Right ventricle myocardium inferior (tissue), 1 donor: ENCODE results near the gene PDSS2. TPM values are rescaled to one million over a fixed set of nuclear protein-coding genes. Genes with fewer than 3 reads are reported as not detected.
A peak's percentile ranks its signal among the peaks of the same experiment; 100 is the strongest.

Source experiments
- ATAC-seq: fragments of 200-7000 bp; cut with Tn5 transposase; one replicate; pipeline ENCODE4 v1.9.1; 2020; ENCODE audit warnings: mild to moderate bottlenecking, moderate library complexity
- DNase-seq: peaks from one replicate; pipeline ENCODE4 v3.0.0; 2021; ENCODE audit errors: missing footprints
- intact Hi-C: fragments of 100-400 bp; cut with DNase I; formaldehyde crosslinking; loops from one replicate; pipeline ENCODE4 v1.11.0; 2022
- total RNA-seq: library from RNA; stranded (reverse); fragmentation: NEBNext Ultra II Directional; extraction: Animal tissue kit (Norgen Biotek cat#: 25700); gene quantifications from one replicate; pipeline ENCODE4 v1.2.1, GENCODE V29; 2021
- donor health status: DM: no; HTN: yes; CAD: no; lungs with severe emphysema.

PDSS2 gene
- total RNA-seq, 1 donor from 2014 or later: 15.6 TPM

DNA sequence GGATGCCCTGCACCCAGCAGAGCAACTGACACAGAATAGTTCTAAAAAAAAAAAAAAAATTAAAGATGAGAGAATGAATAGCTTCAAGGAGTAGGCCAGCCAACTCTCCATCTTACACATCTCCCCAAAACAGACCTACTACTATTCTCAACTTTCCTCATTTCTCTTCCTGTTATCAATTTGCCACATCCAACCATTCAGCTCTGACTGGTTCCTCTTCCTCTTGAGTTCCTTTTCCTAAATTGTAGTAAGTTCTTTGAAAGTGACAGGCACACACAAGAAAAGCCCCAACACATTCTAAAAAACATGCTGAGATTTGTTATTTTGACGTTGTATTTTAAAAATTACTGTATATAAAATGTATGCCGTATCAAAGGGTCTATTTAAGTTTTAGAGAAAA, 117.2 kb downstream of the PDSS2 start:
- DNase-seq (no peak), ATAC-seq (no peak)
- intact Hi-C loops: no loop called here

DNA sequence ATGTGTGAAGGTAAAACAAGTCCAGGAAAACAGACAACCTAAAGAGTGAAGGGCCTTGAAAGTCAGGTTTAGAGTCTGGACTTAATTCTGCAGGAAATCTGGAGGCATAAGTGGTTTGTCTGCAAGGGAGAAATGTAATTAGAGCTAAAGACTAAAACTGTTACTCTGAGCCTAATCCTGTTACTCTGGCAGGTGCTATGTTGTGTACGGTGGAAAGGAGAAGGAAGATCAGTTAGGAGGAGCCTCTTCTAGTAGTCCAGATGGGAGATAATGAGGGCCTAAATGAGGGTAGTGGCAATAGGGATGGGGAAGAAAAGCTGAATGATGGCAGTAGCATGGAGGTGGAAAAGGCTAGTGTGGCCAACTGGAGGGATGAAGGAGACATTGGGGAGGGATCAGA, 118.5 kb downstream of the PDSS2 start:
- DNase-seq: no peak
- no peak for ATAC-seq
- intact Hi-C loops: no loop called here

DNA sequence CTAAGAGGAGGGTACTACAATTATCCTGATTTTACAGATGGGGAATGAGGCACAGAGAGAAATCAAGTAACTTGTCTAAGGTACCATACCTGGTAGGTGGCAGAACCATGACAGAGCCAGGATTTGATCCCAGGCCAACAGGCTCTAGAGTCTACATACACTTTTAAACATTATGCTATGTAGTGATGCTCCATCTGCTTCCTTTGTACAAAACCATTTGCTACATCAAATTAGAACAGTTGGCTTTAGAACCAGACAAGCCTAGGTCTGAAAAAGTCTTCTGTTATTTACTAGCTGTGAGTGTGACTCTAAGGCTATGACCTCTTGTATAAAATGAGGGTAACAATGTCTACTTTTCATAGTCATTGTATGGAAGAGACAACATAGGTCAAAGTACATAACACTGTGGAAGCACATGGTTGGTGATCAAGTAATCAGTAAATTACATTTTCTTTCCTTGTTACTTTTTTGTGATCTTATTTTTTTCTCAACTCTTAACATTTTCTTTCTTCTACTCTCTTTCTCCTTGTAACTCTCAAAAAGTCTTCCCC, 122.1 kb downstream of the PDSS2 start:
- DNase-seq: no peak
- intact Hi-C loops: no loop called here
- ATAC-seq: no peak

DNA sequence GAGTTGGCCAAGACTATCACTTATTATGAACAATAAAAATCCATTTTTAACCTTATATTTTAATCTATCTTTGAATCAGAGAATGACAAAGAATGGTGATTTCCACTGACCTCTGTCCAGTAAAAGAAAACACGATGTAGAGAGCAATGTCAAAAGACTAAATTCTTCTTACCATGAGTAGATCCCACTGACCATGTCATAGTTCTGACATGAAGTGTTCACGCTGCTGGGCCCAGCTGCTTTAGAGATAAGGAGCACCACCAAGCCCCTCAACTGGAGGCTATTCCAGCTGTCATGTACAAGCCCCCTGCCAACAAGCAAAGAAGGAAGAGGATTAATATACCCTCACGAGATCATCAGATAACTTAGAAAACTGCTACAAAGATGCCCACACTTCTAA, 125.3 kb downstream of the PDSS2 start:
- no peak for DNase-seq
- no peak for ATAC-seq
- intact Hi-C loops: no loop called here

DNA sequence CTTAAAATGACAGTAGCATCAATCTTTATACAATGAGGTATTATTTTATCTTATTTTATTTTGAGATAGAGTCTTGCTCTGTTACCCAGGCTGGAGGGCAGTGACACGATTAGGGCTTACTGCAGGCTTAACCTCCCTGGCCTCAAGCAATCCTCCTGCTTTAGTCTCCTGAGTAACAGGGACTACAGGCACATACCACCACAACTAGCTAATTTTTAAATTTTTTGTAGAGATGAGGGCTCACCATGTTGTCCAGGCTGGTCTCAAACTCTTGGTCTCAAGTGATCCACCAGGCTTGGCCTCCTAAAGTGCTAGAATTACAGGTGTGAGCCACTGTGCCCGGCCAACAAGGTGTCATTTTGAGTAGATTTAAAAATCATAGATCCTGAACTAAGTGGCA, 125.9 kb downstream of the PDSS2 start:
- ATAC-seq: no peak
- intact Hi-C loops: no loop called here
- DNase-seq: no peak

DNA sequence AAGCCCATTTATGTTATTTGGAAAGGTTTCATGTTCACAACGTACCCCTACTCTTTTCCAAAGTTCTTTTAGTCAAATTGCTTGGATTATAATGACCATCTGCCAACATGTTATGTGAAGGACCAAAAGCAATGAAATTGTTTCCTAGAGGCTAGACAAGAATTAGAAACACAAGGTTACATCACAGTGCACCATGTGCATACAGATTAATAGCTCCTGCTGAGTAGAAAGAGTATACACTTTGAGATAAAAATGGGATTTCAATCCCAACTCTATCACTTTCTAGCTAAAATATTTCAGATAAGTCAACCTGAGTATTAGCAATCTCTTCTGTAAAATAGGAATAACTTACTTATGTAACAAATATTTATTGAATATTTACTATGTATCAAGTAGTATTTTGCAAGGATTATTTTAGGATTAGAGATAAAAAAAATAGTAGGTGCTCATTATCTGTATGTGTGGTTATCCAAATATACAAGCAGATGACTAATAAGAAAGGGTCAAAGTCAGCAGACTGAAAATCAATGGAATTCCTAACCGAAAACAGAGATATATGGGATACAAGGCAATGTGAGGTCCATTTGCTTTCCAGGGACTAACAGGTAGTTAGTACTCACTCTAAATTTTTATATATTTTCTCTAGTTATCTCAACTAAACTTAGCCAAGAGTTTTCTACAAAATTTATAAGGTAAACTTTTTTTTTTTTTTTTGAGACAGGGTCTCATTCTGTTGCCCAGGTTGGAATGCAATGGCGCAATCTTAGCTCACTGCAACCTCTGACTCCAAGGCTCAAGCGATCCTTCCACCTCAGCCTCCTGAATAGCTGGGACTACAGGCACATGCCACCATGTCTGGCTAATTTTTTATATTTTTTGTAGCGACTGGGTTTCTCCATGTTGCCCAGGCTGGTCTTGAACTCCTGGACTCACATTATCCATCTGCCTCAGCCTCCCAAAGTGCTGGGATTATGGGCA, 127.7 kb downstream of the PDSS2 start:
- DNase-seq: no peak
- no peak for ATAC-seq
- intact Hi-C loops: no loop called here

DNA sequence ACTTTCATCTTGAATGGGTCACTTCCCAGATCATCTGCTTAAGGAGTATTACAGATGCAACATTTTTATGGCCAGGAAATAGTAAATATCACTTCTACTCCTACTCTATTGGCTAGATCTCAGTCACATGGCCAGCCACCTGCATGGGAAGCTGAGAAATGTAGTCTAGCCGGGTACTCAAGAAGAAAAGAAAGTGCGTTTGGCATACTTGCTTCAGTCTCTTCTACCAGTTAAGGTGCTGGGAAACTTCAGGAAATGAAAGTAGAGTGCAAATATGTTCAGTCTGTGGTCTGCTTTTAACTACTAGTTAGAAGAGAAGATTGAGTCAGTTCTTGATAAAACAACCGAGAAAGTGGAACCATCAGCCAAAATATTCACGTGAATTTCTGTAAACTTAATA, 129.2 kb downstream of the PDSS2 start:
- no peak for DNase-seq
- intact Hi-C loops: no loop called here
- no peak for ATAC-seq

DNA sequence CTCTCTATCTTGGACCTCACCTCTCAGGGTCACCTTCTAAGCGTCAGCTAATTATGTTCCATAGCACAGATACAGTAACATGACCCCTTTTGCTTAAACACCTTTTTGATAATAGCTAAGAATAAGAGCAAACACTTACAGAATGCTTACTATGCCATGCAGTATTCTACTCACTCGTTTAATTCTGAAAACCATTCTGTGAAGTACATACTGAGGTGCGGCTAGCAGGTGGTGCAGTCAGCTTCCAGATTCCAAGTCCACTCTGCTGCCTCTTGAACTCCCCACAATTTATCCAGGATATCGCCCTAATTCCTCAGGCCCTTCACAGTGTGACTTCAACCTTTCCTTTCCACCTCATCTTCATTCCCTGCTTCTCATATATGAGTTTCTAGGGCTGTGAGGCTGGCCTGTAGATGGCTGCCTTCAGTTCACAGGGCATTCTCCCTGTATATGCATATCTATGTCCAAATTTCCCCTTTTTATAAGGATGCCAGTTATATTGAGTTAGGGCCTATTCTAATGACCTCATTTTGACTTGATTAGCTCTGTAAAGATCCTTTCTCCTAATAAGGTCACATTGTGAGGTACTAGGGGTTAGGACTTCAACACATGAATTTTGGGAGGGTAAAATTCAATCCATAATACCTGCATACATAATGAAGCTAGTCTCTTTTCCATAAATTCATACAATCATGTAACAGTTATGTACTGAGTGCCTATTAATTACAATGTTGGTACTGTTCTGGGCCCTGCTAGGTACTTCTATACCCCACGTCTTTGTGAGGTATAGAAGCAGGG, 130.1 kb downstream of the PDSS2 start:
- intact Hi-C loops: loop anchor here (10.0 kb wide), 1 partner anchor 516 kb away; no protein-coding TSS in a partner anchor
- ATAC-seq (no peak), DNase-seq (no peak)

DNA sequence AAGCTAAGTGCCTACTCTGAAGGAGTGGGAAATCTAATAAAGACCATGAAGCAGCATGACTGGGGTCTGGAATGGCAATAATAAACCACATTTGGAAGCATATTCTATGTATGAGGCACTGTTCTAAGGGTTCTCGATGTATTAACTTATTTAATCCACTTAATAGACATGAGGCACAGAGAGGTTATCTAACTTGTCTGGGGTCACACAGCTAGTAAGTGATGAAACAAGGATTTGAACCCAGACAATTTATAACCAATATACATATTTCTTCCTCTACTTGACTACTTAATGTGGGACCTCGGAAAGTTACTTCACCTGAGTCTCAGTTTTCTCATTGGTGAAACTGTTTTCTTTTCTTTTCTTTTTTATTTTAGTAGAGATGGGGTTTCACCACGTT, 131.3 kb downstream of the PDSS2 start:
- intact Hi-C loops: loop anchor here (10.0 kb wide), 1 partner anchor 517 kb away; no protein-coding TSS in a partner anchor

DNA sequence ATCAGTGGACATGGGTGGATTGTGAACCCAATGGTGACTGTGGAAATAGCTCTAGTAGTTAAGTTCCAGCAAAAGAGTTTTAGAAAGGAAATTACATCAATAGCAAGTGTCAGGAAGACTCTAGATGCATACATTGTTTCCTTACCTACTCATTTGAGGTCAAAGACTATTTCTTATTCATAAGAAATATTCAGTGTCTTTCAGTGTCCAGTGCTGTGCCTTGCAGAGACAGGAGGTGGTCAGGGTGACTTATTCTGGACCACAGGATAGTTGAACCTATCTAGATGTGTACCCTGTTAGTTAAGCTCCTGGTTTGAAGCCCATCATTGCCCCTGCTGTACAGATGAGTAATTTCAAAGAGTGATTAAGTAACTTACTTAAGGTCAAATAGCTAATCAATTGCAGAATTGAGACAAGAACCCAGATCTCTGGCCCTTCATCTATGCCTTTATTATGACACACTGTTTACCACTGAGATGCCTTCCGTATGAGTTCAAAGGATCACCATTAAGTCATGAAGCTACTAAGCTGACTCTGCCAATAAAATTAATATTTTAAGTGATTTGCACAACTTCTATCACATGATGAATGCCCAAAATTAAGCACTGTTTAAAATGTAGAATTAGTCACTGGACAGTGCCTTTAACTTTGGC, 136.1 kb downstream of the PDSS2 start:
- no peak for DNase-seq
- intact Hi-C loops: loop anchor here (5.0 to 10.0 kb wide), 2 partner anchors 379 to 522 kb away; no protein-coding TSS in a partner anchor
- ATAC-seq: no peak

More for the DNA sequence above, 131.3 kb downstream of the PDSS2 start:
- ATAC-seq (no peak), DNase-seq (no peak)

DNA sequence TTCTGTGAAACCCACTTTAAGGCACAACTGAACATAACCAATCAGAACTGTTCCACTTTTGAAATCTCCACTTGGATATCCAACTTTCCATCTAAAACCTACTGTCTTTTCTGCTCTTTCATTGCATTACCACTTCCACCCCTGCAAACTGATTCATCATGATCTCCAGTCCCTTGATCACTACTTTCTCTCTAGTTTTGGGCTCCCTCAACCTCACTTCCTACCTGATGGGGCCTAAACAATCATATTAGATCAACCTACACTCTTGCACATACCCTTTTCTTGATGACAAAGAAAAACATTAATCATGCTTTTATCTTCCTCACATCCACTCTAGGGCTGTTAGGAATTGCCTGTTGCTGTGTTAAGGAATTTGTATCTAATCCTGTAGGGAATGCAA, 137.6 kb downstream of the PDSS2 start:
- intact Hi-C loops: loop anchor here (5.0 to 10.0 kb wide), 2 partner anchors 381 to 523 kb away; no protein-coding TSS in a partner anchor
- no peak for ATAC-seq
- DNase-seq: no peak

DNA sequence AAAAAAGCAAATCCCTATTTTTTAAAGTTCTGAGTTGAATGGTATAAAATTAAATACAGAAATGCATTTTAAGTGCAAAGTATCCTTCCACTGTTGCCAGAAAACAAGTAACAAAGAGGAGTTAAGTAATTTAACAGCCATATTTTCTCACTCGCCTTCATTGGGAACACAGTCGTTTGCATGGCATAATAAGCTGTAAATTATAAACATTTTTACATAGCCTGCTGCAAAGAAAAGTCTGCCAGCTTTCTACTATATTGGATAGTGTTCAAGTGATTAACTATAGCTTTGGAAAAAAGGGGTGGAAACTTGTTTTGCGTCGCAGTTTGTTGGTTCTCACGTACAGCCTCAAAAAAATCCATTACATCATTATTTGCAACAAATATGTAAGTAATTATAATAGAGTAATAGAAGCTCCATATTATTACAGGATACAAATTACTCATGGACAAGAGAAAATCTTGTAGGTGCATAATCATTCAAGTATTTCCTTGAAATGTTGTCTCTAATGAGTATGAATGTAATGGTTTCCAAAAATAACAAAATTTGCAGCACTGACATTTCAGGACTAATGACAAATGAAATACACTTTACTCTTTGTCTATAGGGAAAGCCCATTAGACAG, 139.3 kb downstream of the PDSS2 start:
- intact Hi-C loops: loop anchor here (5.0 to 10.0 kb wide), 3 partner anchors 355 to 525 kb away; no protein-coding TSS in a partner anchor
- ATAC-seq (no peak), DNase-seq (no peak)

DNA sequence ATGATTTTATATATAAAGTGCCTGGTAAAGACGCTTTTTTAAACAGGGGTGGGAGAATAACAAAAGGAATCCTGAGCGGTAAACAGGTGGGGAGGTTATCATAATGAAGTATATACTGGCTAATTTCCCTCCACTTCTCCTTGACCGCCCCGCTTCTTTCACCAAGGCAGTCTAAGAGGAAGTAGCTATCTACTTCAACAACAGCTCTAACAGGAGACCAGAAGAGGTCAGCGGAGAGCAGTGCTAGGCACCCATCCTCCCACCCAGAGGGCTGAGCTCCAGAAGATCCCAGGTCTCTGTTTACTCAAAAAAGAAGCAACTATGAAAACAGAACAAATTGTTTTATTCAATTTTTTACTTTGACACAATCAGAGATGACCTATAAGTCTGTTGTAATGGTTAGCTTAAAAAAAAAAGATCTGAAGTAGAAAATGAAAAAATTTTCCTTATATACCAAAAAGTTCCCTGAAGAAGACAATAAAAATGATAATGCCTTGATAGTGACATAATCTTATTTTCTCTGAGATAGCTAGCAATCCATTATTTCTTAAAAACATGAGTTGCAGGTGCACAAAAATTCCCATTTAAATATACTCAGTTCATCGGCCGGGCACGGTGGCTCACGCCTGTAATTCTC, 141.1 kb downstream of the PDSS2 start:
- intact Hi-C loops: loop anchor here (10.0 kb wide), 1 partner anchor 357 kb away; no protein-coding TSS in a partner anchor
- DNase-seq: no peak
- peak; percentile 84 for ATAC-seq

DNA sequence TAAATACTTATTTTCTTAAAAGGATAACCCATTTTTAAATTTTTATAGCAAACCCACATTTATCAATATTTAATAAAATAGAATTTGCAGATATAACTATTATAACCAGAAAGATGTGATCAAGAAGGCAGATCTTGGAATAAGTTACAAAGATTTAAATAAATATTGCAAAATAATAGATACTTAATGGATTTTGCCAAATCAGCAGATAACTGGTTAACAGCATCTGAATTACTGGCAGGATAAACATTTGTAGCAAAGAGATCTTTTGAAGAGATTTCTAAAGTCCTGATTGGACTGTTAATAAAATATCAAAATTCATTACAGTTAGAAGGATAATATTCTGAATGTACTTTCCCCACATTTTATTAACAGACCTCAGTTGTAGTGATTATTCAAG, 144.2 kb downstream of the PDSS2 start:
- no peak for ATAC-seq
- intact Hi-C loops: loop anchor here (10.0 kb wide), 1 partner anchor 360 kb away; no protein-coding TSS in a partner anchor
- DNase-seq: no peak

DNA sequence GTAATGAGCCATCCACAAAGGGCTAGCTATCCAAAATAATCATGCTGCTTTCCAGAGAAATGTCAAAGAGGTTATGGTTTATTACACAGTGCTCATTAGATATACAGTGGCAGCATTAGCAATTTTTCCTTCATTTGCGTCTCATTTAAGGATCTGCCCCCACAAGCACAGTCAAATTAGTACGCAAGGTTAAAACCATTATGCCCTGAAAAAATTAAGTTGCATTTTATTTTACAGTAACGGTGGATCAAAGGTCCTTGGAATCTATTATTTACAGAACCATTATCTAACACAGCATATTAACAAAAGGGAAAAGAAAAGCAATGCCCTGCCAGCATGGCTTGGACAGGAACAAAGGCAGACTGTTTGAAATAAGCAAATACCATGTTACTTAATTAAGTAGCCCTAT, 144.8 kb downstream of the PDSS2 start:
- ATAC-seq: no peak
- intact Hi-C loops: loop anchor here (10.0 kb wide), 1 partner anchor 360 kb away; no protein-coding TSS in a partner anchor

DNA sequence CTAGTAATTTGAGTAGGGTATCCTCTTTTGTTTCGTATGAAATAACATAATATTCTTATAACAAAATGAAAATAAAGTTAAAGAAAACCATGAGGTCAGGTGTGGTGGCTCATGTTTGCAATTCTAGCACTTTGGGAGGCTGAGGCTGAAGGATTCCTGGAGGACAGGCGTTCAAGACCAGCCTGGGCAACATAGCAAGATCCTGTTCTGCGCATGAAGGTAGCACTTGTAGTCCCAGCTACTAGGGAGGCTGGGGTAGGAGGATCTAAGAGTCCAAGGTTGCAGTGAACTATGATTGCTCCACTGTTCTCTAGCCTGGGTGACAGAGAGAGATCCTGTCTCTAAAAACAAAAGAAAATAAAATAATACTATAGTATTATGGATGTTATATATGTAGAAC, 145.6 kb downstream of the PDSS2 start:
- DNase-seq (no peak), ATAC-seq (no peak)
- intact Hi-C loops: loop anchor here (10.0 kb wide), 1 partner anchor 361 kb away; no protein-coding TSS in a partner anchor

More for the DNA sequence above, 144.8 kb downstream of the PDSS2 start:
- no peak for DNase-seq

DNA sequence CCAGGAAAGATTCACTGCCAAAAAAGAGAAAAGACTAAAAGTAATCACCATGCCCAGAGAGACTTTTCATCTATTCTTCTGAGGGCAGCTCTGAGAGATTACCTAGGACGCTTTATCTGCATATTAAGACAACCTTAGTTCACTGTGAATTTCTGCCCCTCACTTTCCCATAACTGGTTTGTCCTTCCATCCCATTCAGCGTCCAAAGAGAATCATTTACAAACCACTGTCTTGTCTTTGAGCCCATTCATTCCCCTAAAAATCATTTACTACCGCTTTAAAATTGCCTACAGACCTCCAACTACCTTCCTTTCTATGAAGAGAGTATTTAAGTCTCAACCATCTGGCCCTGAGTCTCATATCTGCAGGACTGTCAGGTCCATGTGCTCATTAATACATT, 149.0 kb downstream of the PDSS2 start:
- ATAC-seq: no peak
- DNase-seq: no peak
- intact Hi-C loops: loop anchor here (10.0 kb wide), 1 partner anchor 364 kb away; no protein-coding TSS in a partner anchor
